ENCODE results near the gene NACA2.
"Not testable (repeated sequence)": the region's sequence is repeated elsewhere in the genome, so short reads cannot be mapped to it uniquely, and the experiment has no call there.

Gene NACA2

DNA sequence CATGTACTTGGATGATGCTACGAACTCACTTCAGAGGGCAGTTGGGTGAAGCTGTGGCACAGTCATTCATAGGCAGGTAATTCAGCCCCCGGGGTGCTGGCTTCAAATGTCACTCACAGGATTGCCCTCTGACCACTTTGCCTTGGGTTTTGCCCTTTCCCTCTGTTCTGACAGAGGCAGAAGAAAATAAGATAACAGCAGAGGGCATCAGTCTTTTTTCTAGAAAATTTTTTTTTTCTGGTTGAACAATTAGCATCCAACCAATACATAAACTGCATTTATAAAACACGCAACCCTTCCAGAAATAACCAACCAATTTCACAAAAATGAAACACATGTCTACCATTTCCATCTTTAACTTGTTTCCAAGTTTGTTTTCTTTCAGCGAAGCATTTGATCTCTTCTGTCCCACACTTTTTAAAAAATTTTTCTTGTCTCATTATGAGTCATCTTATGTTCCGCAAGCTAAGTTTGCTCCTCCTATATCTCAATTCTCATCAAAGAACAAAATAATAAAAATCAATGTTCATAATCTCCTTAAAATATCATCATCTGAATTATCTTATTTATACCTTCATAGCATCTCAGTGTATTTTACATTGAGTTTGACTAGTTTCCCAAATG lies 15.6 kb downstream of the NACA2 start:
- no peak for DNase-seq

DNA sequence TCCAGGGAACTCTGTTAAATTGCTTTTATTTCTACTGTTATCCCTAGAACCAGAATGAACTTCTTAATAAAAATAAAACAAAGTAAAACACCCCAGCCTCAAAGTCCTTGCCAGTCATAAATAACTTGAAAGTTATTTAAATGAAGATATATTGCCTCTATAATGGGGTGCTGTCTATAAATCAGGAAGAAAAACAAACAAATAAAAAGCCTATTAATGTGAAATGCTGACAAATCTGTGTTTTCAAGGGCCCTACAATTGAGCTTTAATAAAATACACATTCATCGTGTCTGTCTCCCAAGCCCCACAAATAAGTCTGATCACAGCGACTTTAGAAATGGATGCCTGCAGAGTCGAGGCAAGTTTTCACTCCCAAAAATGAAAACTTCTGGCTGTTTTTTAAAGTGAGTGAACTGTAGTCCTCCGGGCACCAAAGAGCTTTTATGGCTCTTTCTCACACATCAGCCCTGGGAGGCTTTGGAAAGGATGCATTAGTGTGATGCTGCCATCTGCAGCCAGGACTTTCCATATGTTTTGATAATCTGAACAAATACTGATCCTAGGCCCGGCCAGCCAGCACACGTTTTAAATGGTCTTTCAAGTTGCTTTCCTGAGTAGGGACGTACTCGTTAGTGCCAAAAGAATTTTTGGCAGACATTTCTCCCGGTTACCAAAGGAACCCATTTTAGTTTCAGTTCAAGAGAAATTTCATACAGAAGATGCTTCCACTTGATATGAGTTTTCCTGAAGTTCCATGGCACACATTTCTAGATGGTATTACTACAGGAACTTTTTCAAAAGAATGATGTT lies 16.3 kb downstream of the NACA2 start:
- peak; percentile 24 for DNase-seq

DNA sequence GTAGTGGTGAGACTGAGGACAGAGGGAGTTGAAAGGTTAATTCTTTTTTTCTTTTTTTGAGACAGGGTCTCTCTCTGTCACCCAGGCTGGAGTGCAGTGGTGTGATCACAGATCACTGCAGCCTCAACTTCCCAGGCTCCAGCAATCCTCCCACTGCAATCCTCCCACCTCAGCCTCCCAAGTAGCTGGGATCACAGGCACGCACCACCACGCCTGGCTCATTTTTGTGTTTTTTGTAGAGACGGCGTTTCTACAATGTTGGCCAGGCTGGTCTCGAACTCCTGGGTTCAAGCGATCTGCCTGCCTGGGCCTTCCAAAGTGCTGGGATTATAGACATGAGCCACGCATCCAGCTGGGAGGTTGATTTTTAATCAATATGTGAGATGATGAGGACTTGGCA lies 18.5 kb downstream of the NACA2 start:
- DNase-seq: not testable (repeated sequence)

DNA sequence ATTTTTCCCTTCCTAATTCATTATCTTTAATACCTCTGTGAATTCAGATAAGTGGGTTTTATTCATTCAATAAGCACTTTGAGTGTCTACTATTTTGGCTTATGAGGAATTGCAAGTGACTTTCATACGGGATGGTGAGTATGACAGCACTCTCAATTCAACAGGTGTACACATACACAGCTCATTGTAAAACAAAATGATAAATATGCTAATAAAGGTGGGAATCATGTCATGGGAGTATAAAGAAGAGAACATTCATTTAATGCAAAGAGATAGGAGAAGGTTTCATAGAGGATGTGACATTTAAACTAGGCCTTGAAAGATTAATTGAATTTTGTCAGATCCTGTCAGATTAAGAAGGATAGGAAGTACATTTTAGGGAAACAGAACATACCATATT lies 19.4 kb downstream of the NACA2 start:
- no peak for DNase-seq

DNA sequence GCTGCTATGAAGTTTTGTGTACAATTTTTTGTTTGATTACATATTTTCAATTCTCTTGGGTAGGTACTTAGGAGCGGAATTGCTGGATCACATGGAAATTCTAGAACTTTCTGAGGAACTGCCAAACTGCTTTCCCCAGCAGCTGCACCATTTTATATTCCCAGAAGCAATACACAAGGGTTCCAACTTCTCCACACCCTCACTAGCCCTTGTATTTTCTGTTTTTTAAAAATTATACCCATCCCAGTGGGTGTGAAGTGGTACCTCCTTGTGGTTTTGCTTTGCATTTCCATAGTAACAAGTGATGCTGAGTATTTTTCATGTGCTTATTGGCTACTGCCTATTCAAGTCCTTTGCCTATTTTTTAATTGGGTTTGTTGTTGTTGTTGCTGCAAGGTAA lies 20.9 kb downstream of the NACA2 start:
- DNase-seq: peak; percentile 21

DNA sequence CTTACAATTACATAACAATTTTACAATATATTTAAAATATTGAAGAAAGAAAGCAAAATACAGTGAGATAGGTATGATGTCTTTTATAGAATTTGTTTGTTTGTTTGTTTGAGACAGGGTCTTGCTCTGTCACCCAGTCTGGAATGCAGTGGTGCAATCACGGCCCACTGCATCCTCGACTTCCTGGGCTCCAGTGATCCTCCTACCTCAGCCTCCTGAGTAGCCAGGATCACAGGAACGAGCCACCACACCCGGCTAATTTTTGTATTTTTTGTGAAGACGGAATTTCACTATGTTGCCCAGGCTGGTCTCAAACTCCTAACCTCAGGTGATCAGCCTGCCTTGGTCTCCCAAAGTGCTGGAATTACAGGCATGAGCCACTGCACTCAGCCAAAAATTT lies 21.5 kb downstream of the NACA2 start:
- DNase-seq: not testable (repeated sequence)

DNA sequence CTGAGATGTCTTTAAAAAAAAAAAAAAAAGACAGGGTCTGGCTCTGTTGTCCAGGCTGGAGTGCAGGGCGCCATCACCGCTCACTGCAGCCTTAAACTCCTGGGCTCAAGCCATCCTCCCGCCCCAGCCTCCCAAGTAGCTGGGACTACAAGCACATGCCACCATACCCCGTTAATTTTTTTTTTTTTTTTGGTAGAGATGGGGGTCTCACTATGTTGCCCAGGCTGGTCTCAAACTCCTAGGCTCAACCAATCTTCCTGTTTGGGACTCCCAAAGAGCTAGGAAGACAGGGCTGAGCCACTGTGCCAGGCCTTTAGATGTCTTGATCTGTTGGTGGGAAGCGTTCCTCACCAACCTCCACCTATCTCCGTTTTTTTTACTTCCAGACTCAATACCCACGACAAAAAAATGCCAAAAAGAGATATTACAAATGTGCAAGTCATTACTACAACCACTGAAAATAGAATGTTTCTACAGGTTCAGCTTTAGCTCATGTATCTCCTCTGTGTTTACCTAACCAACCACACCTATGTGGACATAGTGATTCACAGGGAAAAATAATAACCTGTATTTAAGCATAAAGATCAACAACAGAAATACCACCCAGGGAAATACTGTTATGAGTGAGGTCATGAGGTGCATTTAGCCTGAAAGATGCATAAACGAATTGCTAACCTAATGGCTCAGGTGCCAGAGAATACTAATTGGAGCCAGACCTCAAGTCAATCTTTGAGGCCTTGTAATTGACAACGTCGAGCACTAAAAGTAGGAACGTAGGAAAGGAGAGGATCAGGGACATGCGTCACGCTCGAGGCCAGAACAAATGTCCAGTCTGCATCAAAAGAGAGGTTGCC lies 22.6 kb downstream of the NACA2 start:
- no peak for DNase-seq

DNA sequence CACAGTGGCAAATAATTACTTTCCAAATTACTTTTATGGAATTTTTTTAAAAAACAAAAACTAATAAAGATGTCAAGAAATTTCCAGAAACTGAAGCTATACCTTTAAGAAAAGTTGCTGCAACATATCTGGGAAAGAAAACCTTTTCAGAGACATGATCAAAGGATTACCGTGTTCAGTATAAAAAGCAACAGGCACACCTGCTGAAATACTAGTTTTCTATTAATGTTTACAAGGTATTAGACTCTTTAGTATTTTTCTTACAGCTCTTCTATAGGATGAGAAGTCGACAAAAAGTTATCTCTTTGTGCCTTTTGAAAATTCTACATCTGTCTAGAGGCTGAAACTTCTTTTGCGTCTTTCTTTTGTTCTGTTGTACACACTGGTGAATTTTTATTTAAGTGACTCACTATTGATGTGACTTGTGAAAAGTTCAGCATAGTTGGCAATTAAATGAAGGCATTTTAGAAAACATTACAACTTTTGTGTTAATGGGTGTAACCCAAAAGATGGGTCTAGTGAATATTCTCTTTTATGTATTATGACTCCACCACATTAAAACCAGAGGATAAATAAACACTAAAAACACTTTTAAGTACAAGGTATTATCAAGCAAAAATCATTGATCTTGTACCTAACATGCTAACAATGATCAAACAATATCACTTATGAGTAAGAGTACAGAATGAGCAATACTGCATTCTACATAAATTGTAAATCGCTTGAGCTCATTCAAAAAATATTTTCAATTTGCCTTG lies 23.8 kb downstream of the NACA2 start:
- DNase-seq: no peak

DNA sequence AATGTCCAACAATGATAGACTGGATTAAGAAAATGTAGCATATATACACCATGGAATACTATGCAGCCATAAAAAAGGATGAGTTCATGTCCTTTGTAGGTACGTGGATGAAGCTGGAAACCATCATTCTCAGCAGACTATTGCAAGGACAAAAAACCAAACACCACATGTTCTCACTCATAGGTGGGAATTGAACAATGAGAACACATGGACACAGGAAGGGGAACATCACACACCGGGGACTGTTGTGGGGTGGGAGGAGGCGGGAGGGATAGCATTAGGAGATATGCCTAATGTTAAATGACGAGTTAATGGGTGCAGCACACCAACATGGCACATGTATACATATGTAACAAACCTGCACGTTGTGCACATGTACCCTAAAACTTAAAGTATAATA lies 24.6 kb downstream of the NACA2 start:
- not testable (repeated sequence) for DNase-seq

DNA sequence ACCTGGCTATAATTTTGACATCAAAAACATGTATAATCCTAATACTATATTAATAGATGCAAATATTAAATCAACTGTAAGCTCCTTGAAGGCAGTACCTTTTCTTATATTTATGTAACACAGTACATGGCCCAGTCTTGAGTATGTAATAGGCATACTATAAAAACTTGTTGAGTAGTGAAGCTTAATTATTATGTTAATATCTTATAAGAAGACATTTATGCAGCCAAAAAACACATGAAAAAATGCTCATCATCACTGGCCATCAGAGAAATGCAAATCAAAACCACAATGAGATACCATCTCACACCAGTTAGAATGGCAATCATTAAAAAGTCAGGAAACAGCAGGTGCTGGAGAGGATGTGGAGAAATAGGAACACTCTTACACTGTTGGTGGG lies 25.2 kb downstream of the NACA2 start:
- DNase-seq: not testable (repeated sequence)

DNA sequence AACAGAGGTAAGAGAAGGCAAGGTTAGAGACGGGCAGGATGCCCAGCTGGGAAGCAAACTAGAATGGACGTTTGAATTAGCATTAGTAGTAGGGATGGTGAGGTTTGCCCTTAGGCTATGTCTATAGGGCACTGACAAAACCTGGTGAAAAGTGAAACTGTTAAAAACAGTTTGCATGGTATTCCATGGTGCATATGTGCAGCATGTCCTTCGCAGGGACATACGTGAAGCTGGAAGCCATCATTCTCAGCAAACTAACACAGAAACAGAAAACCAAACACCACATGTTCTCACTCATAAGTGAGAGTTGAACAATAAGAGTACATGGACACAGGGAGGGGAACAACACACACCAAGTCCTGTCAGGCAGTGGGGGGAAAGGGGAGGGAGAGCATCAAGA lies 25.8 kb downstream of the NACA2 start:
- DNase-seq: no peak

DNA sequence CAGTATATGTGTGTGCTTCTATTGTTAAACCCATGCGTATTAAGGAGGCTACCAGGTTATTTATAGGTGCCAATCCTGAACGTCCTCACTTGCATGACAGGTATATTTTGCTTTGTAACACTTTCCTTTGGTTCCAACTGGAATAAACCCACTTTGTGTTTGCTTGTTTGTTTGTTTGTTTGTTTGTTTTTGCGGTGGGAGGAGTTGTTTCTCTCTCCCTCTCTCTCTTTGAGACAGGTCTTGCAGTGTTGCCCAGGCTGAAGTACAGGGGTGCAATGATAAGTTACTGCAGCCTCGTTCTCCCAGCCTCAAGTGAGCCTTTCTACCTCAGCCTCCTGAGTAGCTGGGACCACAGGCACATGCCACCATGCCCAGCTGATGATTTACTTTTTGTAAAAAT lies 28.7 kb downstream of the NACA2 start:
- DNase-seq: no peak

DNA sequence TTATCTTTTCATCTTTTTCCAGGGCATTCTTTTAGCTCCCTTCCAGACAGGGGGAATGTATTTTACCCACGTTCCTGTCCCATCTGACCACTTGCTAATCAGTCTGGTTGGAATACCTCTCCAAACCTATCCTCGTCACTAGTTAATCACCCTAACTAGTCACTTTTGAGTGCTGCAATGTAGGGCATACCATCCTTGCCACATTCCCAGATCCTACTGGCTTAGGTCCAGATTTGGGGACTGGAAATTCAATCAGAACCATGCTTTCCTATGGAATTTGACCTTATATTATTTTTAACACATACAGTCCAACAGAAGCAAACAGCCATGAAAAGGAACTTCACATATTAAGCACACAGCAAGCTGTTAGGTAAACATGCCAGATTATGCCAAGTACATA lies 29.7 kb downstream of the NACA2 start:
- DNase-seq: no peak

DNA sequence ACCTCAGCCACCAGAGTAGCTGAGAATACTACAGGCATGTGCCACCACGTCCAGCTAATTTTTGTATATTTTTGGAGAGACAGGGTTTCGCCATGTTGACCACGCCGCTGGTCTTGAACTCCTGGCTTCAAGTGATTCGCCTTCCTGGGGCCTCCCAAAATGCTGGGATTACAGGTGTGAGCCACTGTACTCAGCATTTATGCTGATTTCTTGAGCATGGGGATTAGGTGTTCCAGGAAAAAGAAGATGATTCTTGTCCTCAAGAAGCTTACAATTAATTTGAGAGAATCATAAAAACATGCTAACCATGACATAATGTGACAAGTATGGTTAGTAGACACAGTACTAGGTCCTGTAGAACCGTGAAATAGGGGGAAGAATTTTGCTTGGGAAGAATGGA lies 30.9 kb downstream of the NACA2 start:
- no peak for DNase-seq

DNA sequence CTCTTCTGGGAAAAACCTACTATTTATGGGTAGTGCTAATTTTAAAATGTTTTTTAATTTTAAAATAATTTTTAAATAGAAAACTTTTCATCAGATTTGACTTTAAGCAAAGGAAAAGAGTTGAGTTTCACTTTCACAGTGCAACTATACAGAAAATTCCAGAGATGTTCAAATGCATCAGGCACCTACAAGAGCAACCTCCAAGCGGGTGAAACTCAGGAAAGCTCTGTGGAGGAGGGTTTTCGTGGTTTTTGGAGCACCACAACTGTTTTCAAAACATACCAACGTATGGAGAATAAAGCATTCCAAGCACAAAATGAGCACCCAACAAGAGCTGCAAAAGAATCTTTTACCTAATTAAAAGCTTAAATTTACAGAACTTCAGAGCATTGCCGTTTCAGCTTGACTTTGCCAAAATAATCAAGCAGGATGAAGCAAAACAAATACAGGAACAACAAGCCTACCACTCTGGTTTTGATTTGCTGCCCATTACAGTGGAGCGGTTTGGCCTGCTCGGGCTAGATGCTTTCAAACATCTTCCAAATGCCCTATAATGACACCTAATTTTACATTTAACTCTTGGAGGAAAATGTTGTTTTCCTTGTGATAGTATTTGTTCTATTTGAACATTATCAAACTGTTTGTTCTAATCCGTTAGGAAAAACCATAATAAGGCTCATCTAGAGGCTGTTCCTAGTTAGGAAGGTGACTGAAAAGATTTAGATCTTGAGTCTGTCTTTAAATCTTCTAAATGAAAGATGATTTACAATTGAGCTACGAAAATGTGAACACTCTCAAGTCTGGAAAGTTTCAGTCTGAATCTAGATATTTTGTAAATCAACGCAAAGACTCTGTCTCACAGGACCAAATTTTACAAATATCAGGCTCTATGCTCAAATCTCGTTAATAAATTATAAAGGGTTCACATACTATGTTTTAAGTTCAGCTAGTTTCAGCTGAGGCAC lies 34.5 kb downstream of the NACA2 start:
- no peak for DNase-seq

DNA sequence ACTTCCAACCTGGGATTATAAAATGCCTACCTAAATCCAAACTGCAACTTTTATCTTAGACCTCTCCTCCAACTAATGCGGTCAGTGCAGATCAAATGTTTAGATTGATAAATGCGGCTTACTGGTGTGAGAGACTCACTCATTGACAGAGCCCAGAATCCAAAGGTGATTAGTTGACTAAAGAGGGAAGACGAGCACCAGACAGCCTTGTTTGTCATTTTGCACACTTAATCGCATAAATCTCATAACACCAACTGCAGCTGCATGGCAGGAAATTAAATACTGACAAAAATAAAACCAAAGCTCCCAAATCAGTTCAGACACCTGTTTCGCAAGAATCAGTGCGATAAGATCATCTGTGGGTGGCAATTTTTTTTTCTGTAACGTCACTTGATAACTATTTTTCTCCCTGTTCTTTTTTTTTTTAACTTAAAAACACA lies 35.9 kb downstream of the NACA2 start:
- DNase-seq: peak; percentile 9

DNA sequence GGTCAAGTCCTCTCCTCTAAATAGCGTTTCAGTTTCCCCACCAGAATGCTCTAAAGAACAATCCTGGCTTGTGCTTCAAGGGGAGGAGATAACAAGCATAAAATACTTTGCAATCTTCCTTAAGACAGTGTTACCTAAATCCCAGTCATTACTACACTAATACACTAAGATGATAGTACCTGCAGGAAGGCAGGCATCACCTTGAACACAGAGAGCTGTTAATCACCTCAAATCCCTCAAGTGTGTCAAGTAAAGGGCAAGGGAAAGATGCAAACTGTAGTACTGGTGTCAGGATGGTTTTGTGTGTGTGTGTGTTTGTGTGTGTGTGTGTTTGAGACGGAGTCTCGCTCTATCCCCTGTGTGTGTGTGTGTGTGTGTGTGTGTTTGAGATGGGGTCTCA lies 36.8 kb downstream of the NACA2 start:
- no peak for DNase-seq

DNA sequence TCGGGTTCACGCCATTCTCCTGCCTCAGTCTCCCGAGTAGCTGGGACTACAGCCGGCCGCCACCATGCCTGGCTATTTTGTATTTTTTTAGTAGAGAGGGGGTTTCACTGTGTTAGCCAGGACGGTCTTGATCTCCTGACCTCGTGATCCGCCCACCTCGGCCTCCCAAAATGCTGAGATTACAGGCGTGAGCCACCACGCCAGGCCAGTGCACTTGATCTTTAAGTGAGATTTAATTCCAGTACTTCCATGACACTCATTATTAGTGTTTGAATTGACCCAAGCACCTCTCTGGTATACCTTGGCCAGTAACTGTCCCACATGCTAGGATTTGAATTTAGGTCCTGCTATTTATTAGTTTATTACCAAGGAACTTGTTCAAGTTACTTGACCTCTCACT lies 38.5 kb downstream of the NACA2 start:
- not testable (repeated sequence) for DNase-seq

DNA sequence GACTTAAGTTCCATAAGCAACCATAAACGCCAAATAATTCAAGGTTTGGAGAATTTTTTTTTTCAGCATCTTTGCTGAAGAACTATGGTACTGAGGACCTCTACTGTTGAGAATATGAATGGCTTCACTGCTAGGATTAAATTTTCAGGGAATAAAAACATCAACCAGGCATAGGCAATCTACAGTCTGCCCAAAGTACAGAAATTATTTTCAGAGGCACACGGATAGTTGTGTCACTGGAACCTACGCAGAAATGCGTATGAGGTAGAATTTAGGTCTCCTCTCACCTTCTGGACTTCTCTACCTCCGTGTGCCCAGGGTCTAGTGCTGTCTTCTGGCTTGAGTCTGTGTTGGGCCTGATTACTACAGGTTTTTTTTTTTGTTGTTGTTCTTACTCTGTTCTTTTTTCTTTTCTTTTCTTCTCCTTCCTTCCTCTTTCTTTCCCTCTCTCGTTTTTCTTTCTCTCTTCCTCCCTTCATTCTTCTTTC lies 39.7 kb downstream of the NACA2 start:
- peak; percentile 68 for DNase-seq

DNA sequence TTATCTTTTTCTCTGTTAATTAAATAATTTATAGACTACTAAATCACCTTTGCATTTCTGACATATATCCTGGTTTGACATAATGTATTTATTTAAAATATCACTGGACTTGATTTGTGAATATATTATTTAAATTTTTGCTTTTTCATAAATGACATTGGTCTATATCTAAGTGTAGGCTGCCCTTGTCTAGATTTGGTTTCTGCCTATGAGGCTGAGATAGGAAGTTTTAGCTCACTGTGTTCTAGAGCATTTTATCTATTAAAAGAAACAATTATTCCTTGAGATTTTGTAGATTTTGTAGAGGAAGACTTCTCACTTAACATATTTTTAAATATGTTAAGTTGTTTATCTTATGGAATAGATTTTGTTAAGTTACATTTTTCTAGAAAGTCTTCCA lies 43.9 kb downstream of the NACA2 start:
- DNase-seq: no peak

DNA sequence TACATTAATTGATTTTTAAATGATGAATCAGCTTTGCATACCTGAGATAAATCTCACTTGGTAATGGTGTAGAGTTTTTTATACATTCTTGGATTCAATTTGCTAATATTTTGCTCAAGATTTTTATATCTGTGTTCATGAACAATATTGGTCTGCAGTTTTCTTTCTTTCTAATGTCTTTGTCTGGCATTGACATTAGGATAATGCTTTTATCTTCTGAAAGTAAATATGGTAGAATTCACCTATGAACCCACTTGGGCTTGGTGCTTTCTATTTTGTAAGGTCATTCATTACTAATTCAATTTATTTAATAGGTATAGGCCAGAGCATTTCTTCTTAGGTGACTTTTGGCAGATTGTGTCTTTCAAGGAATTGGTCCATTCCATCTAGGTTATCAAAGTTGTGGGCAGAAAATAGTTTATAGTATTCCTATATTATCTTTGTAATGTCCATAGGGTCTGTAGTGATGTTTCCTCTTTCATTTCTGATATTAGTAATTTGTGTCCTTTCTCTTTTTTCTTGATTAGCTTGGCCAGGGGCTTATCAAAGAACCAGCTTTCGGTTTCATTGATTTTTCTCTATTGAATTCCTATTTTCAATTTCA lies 45.6 kb downstream of the NACA2 start:
- no peak for DNase-seq

All from hematopoietic multipotent progenitor cell treated with erythropoietin and hydrocortisone succinate and interleukin-3 and kit ligand, for 6 days (in vitro differentiated cells).